Measurements from ENCODE around the gene BSND. TPM values are rescaled to one million over a fixed set of nuclear protein-coding genes. Genes with fewer than 3 reads are reported as not detected.

The BSND gene
- total and polyA plus RNA-seq, 9 of the 15 experiments (the other 6 are each of a cell fraction or from before 2014, with no cell fraction given), result not detected

DNA sequence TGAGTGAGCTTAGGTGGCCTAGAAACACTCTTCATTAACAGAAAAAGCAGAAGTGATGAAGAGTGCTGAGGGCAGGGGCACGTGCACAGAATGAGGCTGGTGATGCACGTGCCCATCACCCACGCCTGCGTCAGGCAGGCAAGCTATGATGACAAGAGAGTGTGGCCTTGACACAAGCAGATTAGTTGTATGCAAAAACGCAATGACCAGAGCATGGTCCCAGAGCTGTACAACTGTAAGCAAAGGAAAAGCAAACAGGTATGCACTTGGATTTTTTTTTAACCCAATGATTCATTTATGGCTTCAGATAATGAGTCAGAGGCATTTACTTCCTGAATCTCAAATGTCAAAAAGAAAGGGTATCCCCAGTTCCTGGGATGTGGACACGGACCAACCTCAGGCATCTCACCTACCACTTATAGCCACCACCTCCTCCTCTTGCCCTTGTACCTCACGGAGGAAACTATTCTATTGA, 27.4 kb upstream of the BSND start (continued):
- TF ChIP-seq, protein P1, sequence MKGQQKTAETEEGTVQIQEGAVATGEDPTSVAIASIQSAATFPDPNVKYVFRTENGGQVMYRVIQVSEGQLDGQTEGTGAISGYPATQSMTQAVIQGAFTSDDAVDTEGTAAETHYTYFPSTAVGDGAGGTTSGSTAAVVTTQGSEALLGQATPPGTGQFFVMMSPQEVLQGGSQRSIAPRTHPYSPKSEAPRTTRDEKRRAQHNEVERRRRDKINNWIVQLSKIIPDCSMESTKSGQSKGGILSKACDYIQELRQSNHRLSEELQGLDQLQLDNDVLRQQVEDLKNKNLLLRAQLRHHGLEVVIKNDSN (CRISPR knock-in tag; IDR thresholded peaks at IDR 0.05), result 0 out of 2 replicates have a peak, but pooled peaks have one; percentile 23
- TF ChIP-seq SPI1 (IDR thresholded peaks at IDR 0.05; ENCODE audit: borderline replicate concordance, low read depth, low read length) (peak; percentile 72; the same call in 1 of the 2 replicates), ZBTB7A (IDR thresholded peaks at IDR 0.05; ENCODE audit: borderline replicate concordance, control insufficient read depth, low read depth, low read length) (no peak), BHLHE40 (IDR thresholded peaks at IDR 0.05; ENCODE audit: low read length) (peak; percentile 96), CREM (IDR thresholded peaks at IDR 0.05; ENCODE audit: low read depth) (peak; percentile 34; the same call in 1 of the 2 replicates), FOSL1 (tag; conservative IDR thresholded peaks at IDR 0.05) (peak; percentile 63; the same call in 1 of the 2 replicates)
- TF ChIP-seq, protein P2, sequence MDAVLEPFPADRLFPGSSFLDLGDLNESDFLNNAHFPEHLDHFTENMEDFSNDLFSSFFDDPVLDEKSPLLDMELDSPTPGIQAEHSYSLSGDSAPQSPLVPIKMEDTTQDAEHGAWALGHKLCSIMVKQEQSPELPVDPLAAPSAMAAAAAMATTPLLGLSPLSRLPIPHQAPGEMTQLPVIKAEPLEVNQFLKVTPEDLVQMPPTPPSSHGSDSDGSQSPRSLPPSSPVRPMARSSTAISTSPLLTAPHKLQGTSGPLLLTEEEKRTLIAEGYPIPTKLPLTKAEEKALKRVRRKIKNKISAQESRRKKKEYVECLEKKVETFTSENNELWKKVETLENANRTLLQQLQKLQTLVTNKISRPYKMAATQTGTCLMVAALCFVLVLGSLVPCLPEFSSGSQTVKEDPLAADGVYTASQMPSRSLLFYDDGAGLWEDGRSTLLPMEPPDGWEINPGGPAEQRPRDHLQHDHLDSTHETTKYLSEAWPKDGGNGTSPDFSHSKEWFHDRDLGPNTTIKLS (IDR thresholded peaks at IDR 0.05; ENCODE audit: borderline replicate concordance, low read depth), result no peak
- TF ChIP-seq, protein P3, sequence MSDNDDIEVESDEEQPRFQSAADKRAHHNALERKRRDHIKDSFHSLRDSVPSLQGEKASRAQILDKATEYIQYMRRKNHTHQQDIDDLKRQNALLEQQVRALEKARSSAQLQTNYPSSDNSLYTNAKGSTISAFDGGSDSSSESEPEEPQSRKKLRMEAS (CRISPR knock-in tag; IDR thresholded peaks at IDR 0.05), result peak; percentile 53
